Hepatocyte (in vitro differentiated cells): ENCODE data around the gene CABP1. TPM values are rescaled to one million over a fixed set of nuclear protein-coding genes. Genes with fewer than 3 reads are reported as not detected.

Experiments used
- DNase-seq: peaks from one replicate; pipeline ENCODE4 v3.0.0-alpha.2; 2016; ENCODE audit warnings: low spot score
- H2AFZ ChIP-seq: fragments of 200-600 bp; sonication (generic); 2 replicates; pipeline ENCODE4 v1.6.0; 2016; ENCODE audit warnings: antibody characterized with exemption, mild to moderate bottlenecking
- H3K27ac ChIP-seq: fragments of 200-600 bp; sonication (generic); 2 replicates; pipeline ENCODE4 v1.5.1; 2016; ENCODE audit warnings: mild to moderate bottlenecking
- H3K27me3 ChIP-seq: fragments of 200-600 bp; sonication (generic); 2 replicates; pipeline ENCODE4 v1.6.1; 2016
- H3K36me3 ChIP-seq: fragments of 200-600 bp; sonication (generic); replicated peaks from 2 replicates; pipeline ENCODE4 v1.5.1; 2016; ENCODE audit warnings: low read depth; ENCODE audit not compliant: insufficient read depth
- H3K4me1 ChIP-seq: fragments of 200-600 bp; sonication (generic); 2 replicates; pipeline ENCODE4 v1.5.1; 2016; ENCODE audit warnings: mild to moderate bottlenecking, moderate library complexity; ENCODE audit not compliant: insufficient read depth
- H3K4me2 ChIP-seq: fragments of 200-600 bp; sonication (generic); 2 replicates; pipeline ENCODE4 v1.6.0; 2016
- H3K4me3 ChIP-seq: fragments of 200-600 bp; sonication (generic); 2 replicates; pipeline ENCODE4 v1.5.1; 2016; ENCODE audit warnings: mild to moderate bottlenecking
- H3K79me2 ChIP-seq: fragments of 200-600 bp; sonication (generic); 2 replicates; pipeline ENCODE4 v1.6.0; 2017; ENCODE audit warnings: mild to moderate bottlenecking
- H3K9me2 ChIP-seq: fragments of 200-600 bp; sonication (generic); replicated peaks from 2 replicates; pipeline ENCODE4 v1.6.0; 2017; ENCODE audit warnings: mild to moderate bottlenecking; ENCODE audit not compliant: insufficient read depth
- H3K9me3 ChIP-seq: fragments of 200-600 bp; sonication (generic); 2 replicates; pipeline ENCODE4 v1.5.1; 2016; ENCODE audit warnings: low read depth, mild to moderate bottlenecking
- H4K20me1 ChIP-seq: fragments of 200-600 bp; sonication (generic); 2 replicates; pipeline ENCODE4 v1.6.0; 2016; ENCODE audit warnings: mild to moderate bottlenecking; ENCODE audit not compliant: insufficient read depth, poor library complexity, severe bottlenecking
- CTCF ChIP-seq: fragments of 200-600 bp; sonication (generic); IDR thresholded peaks from 2 replicates; pipeline ENCODE4 v1.5.1; 2016; ENCODE audit warnings: antibody characterized with exemption, mild to moderate bottlenecking; ENCODE audit not compliant: poor library complexity
- EZH2 ChIP-seq: fragments of 200-600 bp; sonication (generic); IDR thresholded peaks from 2 replicates; pipeline ENCODE4 v1.6.1; 2016; ENCODE audit warnings: antibody characterized with exemption, mild to moderate bottlenecking, borderline replicate concordance
- EZH2phosphoT487 ChIP-seq: fragments of 200-600 bp; sonication (generic); IDR thresholded peaks from one replicate; pipeline ENCODE4 v1.6.1; 2018; ENCODE audit warnings: antibody characterized with exemption, mild to moderate bottlenecking, low read depth, moderate library complexity; ENCODE audit not compliant: unreplicated experiment, severe bottlenecking
- WGBS: methylation state at CpG from one replicate; pipeline ENCODE4 v1.1.6; 2016; ENCODE audit warnings: low lambda C conversion rate; ENCODE audit errors: missing lambda C conversion rate; 5-methylcytosine and 5-hydroxymethylcytosine counted together
- polyA plus RNA-seq: library from polyadenylated mRNA; unstranded; fragments of >200 nt; fragmentation: Nextera tagmentation; extraction: Ambion mirVana; gene quantifications from 2 replicates; pipeline ENCODE4 v1.2.1, GENCODE V29; 2016
- total RNA-seq: library from RNA; depleted of rRNA; stranded (reverse); fragments of >200 nt; gene quantifications from 2 replicates; pipeline ENCODE4 v1.2.3, GENCODE V29; 2014

The CABP1 gene
- total and polyA plus RNA-seq, 2 experiments from 2014 or later = 0.74 to 1.5 TPM

- Histone ChIP-seq H3K27ac (peak overlapping the region; percentile 92), H3K9me2 (no peaks in the 10 kb centered on the region), H3K27me3 (no peaks in the 10 kb centered on the region), H3K4me3 (peak overlapping the region; percentile 56), H3K36me3 (no peaks in the 10 kb centered on the region), H3K79me2 (peaks cover 40% of the 10 kb centered on the region), H3K9me3 (no peaks in the 10 kb centered on the region), H3K4me2 (peak overlapping the region; percentile 82), H3K4me1 (peaks cover 21% of the 10 kb centered on the region), H2AFZ (peak overlapping the region; percentile 72), H4K20me1 (peaks cover 35% of the 10 kb centered on the region)
- WGBS = under 1% methylated on average over 34 of the region's 46 CpGs
- no peak for TF ChIP-seq CTCF
- TF ChIP-seq EZH2 = no peak
- peak; percentile 99 for DNase-seq
These were observed 45.8 kb downstream of the CABP1 start for GRCh38 chr12:120686151-120686689.

GRCh38 chr12:120686690-120687577 is 46.5 kb downstream of the CABP1 start, which contains the start of gene MLEC:
TSS of gene MLEC (plus strand) at chr12:120687149. CDS start at chr12:120687297, 148 bp downstream.
- no peaks in the 10 kb centered on the region for H3K9me3 ChIP-seq
- TF ChIP-seq CTCF = peak; percentile 5
- no peak for TF ChIP-seq EZH2phosphoT487
- peak within 1 kb of the TSS; percentile 56 for H3K4me3 ChIP-seq
- H3K4me2 ChIP-seq = peak within 1 kb of the TSS; percentile 92
- peaks cover 29% of the 10 kb centered on the region for H3K4me1 ChIP-seq
- peak; percentile 99 for DNase-seq
- peaks cover 47% of the 10 kb centered on the region for H3K79me2 ChIP-seq
- peak within 1 kb of the TSS; percentile 92 for H3K27ac ChIP-seq
- 2% methylated on average over 66 of the region's 84 CpGs for WGBS
- H3K27me3 ChIP-seq = no peaks in the 10 kb centered on the region
- H4K20me1 ChIP-seq = peaks cover 42% of the 10 kb centered on the region
- H3K9me2 ChIP-seq = no peaks in the 10 kb centered on the region
- H3K36me3 ChIP-seq = no peaks in the 10 kb centered on the region
- H2AFZ ChIP-seq = peak within 1 kb of the TSS; percentile 72

- DNase-seq = peak; percentile 54
- 2% methylated on average over 31 of the region's 31 CpGs for WGBS
- TF ChIP-seq CTCF = no peak
- TF ChIP-seq EZH2 = no peak
- TF ChIP-seq EZH2phosphoT487 = no peak
- Histone ChIP-seq H3K9me3 (no peaks in the 10 kb centered on the region), H4K20me1 (peaks cover 49% of the 10 kb centered on the region), H3K4me1 (peaks cover 37% of the 10 kb centered on the region), H3K4me2 (peak overlapping the region; percentile 92), H3K79me2 (peaks cover 55% of the 10 kb centered on the region), H3K27me3 (no peaks in the 10 kb centered on the region), H3K27ac (peak overlapping the region; percentile 80), H3K4me3 (peak overlapping the region; percentile 23), H3K9me2 (no peaks in the 10 kb centered on the region), H2AFZ (peak overlapping the region; percentile 45), H3K36me3 (no peaks in the 10 kb centered on the region)
These were observed 47.3 kb downstream of the CABP1 start for GRCh38 chr12:120687578-120688289.
